ENCODE measurements around the gene FRMPD1.
A peak's percentile ranks its signal among the peaks of the same experiment; 100 is the strongest.

Gene FRMPD1

DNA sequence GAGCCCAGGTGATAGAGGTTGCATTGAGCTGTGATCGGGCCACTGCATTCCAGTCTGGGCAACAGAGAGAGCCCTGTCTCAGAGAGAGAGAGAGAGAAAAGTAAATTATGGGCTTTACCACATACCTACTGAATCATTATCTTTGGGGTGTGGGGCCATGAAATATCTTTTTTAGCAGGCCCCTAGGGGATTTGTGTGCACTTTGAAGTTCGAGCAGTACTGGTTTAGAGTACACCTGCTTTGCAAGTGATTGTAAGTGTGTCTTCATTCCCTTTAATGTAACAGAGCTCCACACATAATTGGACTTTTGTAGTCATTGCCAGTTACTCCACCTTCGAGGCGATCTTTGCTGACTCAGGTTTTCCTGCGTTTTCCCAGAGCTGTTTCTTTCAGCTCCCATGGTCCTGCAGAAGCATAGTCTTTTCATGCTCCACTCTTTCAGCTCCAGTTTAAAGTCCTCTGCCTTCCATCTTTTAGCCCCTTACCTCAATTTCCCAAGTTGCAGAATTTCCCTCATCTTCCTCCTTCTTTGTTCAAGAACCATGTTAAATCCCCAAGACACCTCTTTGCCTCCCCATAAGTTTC, 24.0 kb upstream of the FRMPD1 start:
- DNase-seq = peak; percentile 84

DNA sequence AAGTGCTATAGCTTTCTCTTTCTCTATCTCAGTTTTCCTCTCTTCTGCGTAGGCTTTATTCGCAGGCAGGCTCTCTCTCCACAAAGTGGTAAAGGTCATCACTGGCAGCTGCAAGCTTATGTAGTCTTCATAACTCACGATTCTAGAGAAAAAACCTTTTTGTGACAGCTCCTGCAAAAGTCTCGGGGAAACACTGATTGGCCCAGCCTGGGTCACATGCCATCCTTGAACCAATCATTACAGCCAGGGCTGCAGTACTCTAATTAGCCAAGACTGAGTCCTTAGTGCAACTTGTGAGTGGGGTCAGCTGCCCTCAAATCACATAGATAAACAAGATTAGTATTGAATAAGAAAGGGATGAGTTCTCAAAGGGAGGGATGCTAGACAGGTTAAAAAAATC, 18.3 kb upstream of the FRMPD1 start:
- no peak for DNase-seq

DNA sequence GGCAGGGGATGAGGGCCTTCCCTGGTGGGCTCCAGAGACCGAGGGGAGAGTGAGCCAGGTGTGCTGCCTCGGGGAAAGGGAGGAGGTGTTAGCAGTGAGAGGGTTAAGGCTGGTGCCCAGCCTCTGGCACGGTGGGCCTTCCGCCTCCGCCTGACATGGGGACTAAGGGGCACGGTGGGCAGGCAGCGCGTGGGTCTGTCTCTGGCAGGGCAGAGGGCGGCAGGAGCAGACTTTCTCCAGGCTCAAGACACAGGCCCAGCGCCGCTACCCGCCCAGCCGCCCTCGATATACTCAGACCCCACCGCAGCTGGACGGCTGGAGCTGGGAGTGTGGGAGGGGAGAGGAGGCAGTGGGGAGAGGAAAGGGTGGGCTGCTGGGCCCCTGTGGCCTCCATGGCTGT, 14.9 kb upstream of the FRMPD1 start:
- no peak for DNase-seq

DNA sequence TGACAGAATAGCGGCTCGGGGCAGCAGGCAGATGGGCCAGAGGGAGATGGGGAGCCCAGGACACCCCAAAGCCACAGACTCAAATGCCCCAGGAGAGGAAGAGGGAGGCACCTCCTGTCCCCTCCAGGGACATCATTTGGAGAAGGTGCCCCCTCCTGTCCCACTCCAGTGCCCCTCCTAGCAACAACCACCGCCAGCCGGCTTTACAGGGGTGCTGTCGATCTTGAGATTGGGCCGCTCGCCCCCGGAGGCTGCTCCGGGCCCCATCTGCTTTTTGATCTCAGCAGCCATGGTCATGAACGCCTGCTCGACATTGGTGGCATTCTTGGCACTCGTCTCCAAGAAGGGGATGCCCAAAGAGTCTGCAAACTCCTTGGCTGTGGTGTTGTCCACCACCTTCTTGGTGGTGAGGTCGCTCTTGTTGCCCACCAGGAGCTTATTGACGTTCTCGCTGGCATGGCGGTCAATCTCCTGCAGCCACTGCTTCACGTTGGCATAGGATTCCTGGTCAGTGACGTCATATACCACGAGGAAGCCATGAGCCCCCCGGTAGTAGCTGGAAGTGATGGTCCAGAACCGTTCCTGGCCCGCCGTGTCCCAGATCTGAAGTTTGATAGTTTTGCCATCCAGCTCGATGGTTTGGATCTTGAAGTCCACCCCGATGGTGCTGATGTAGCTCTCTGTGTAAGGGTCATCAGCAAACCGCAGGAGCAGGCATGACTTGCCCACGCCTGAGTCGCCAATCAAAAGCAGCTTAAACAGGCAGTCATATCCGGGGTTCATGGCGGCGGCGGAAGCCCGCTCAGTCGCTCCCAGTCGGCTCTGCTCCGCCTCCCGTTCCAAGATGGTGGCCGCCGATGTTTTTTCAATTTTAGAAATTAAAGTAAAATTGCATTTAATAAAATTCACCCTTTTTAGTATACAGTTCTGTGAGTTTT, 14.0 kb upstream of the FRMPD1 start:
- DNase-seq = no peak

DNA sequence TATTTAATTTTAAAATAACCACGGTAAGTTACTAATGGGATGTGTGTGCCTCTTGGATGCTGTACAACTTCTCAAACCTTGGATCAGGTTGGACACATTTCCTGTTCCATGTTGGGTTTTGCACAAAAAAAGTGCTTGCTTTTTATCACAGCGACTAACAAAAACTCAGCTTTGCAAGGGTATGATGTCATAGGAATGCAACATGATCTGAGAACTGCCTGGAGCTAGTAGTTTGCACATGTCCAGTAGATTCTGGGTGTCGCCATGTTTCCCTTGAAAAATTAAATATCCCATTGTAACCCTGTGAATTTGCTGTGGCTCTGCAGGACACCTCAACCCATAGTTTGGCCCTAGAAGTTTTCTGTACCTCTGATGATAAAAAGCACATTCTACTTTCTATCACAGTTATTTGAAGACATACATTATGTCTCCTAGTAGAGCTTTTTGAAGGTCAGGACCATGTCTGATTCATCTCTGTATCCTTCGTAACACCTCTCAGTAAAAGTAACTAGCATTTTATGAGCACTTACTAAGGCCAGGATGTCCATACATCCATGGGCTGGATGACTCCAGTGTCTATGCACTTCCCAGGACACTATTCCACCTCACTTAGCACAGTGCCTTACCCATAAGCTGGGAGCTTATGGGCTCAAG, 11.5 kb upstream of the FRMPD1 start:
- DNase-seq = no peak

DNA sequence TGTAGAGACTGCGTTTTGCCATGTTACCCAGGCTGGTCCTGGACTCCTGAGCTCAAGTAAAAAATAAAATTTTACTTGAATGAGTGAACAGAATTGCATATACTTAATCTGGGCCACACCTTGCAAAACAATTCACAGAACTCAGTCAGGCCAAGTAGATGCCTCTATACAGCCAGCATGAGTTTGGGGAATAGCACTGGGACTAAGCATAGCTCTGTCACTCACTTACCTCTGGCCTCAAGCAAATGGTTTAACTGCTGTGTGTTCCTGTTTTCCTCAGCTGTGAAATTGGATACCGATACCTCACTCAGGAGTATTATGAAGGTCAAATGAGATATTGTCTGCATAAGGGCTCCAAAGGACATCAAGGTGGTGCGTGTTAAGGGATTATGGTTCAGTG, 10.9 kb upstream of the FRMPD1 start:
- DNase-seq = no peak

DNA sequence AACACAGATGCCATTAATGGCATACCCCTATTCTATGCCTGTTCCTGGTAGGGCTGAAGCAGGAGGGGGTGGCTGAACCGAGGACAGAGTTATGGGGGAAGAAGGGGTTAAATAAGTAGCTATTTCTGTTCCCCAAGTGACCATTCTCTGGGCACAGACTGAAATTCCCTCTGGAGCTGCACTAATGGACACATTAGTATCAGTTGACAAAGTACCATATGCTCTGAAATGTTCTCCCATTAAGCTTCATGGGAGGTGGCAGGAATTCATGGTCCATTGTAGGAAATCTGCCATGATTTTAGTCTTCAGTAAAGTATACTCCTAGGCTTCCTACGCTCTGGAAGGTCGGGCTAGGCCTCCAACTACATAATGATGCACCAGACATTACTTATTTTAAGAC, 10.5 kb upstream of the FRMPD1 start:
- no peak for DNase-seq

DNA sequence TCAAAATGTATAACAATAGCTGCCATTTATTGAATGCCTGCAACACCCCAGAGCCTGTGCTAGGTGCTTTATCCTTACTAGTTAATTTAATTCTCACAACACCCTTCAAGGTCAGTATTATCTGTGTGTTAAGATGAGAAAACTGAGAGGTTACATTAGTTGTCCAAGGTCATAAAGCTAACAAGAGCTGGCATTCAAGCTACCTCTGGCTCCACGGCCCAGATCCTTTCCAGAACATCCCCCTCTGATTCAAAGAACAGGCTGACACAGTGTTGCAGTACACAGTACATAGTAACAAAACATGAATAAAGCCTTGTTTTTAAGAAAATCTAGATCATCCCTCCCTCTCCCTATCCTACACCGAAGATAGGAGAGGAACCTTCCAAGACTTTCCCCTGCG, 9.4 kb upstream of the FRMPD1 start:
- no peak for DNase-seq

DNA sequence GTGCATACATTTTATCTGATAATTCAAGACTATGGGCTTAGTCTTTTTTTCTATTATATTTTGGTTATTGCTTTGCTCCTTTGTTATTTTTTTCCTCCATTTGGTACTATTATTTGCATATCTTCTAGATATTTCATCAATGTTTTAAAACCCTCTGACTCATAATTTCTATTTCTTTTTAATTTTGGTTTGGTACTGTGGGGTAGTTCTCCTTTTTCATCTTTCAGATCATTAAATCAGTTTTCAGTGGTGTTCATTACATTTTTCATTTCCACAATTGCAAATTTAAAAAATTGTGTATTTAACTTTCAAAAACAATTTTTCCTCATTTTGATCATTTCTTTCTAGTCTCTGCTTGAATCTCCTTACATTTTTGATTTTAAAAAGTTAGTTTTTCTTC, 7.5 kb upstream of the FRMPD1 start:
- no peak for DNase-seq

DNA sequence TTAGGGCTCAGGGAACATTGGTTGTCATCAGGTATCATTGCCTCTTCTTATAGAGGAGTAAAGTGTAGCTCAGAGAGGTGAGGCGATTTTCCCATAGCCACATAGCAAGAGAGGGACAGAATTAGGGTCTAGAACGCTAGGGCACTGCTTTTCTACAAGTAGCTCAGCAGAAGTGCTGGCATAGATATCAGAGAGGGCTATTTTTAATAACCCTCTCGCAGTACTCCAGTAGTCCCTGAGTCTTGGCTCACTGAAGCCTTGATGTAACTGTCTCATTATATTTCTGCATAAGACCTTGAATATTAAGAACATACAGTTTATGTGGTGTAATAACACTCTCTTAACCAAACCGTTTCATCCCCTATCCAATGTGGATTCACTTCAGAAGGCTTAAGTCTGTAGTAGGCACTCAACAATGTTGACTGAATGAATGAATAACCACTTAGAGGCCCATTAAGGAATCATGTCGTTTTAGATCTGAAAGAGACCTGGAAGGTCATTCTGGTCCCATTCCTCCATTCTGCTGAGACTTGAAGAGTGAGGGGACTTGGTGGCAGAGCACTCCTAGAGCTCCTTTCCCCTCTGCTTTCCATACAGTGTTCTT, 4.7 kb upstream of the FRMPD1 start:
- no peak for DNase-seq

DNA sequence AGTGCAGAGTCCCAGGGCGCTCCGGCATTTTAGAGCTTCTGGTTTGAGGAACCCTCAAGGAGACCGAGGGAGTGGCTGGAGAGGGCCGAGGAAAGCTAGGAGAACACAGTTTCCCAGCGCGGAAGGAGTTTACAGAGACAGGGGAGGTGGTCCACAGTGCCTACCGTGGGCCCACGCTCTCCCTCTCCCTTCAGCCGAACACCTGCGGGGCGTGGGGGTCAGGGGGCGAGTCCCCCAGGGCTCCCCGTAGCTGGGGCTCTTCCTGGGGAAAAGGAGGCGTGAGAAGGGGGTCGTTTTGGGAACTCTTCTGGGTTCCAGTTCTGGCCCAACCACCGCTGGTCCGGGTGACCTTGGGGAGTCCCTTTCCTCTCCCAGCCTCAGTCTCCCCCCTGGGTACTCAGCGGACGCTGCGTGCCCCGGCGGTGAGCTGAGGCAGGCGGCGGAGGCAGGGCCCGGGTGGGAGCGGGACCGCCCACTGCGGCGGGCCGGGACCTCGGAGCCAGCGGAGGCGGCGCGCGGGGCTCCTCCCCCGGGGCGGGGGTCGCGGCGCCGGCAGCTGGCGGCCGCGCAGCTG, 368 bp upstream of the FRMPD1 start:
- peak; percentile 43 for DNase-seq

DNA sequence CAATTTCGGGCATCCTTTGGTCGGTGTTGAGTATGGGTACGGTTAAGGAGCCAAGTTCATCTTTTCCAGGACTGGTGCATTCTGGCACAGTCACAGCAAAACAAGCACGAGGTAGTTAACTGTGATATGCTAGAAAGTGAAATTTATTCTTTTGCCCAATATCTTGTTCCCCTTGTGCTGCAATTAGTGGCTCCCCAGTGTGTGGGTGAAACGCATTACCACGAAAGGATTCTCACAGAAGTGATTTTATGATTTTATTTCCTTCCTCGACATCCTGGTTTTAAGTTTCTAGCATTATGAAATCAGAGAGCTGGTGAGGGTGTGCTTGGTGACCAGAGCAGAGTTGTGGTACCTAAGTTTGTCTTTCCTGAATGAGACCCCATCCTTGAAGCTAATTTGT, 1.5 kb downstream of the FRMPD1 start:
- DNase-seq = peak; percentile 12

DNA sequence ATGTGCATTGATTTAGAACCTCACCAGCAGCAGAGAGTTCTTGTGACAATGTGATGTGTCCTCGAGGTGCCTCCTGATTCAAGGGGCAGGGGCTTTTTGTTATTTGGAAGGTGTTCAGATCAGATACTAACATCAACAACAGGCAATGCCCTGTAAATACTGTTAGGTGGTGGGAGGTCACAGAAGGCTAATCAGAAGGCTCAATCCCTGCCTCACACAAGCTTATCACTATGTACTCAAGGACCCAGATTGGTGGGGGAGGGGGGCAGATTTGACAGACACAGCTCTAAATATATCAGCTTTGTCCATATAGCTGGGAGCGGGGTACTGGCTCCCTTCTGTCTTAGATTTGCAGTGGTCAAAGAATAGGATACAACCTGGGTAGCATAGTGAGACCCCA, 2.6 kb downstream of the FRMPD1 start:
- peak; percentile 7 for DNase-seq

DNA sequence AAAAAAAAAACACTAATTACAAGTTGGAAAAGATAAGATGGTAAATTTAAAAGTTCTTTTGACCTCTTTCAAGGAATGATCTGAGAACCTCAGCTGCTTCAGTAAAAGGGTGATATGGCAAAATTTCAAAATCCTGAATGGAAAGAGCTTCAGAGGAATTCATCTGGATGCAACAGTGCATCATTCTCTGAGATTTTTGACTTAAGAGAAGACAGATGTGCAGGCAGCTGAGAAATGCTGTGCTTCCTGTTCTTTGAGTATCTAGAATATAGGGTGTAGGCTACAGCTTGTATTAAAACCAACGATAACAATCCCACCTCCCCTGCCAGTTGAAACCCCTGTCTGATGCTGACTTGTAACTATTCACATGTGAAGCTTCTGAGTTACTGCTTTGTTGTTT, 6.2 kb downstream of the FRMPD1 start:
- DNase-seq = peak; percentile 11

DNA sequence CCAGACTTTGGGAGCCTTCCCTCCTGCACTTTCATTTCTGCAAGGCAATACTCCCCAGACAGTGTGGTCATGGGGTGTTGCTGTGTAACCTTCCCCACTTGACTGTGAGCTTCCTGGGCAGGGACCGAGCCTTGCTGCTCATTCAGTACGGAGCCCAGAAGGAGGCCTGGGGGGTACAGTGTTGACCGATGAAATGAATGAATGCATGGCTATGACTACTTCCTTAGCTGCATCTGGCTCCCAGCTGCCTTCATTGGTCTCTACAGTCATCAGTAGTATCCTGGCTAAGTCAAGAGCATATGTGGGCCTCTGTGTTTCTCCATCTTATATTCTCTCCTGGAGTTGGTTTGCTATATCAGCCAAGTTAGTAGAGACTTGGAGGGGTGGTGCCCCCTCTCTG, 9.9 kb downstream of the FRMPD1 start:
- DNase-seq = peak; percentile 25

DNA sequence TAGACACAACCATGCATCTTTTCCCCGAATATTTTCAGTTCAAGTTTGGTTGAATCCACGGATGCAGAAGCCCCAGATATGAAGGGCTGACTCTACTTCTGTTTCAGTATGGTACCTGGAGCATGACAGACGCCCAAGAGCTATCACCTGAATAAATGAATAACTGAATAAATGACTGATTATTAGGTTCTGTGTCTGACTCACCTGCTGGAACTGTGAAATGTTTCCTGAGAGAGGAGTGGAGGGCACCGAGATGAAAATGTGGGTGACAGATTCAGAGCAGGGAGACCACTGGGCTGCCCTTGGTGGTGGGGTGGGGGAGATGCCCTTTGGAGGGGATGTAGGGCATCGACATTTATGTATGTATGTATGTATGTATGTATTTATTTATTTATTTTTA, 13.2 kb downstream of the FRMPD1 start:
- DNase-seq = no peak

DNA sequence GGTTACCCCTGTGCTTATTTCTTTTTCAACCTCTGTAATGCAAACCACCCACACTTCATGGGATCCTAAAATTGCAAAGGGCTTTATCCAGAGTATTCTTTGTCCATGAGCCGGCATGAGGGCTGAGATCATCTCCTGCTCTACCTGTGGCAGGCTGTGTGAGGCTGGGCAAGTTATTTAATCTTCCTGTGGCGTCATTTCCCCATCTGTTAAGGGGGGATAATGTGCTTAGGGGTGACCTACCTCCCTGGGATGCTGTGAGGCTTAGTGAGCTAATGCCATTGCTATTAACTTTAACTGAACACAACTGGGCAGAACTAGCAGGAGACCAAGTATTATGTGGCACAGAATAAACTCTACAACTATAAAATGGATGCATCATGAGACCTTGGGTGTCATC, 17.0 kb downstream of the FRMPD1 start:
- no peak for DNase-seq

DNA sequence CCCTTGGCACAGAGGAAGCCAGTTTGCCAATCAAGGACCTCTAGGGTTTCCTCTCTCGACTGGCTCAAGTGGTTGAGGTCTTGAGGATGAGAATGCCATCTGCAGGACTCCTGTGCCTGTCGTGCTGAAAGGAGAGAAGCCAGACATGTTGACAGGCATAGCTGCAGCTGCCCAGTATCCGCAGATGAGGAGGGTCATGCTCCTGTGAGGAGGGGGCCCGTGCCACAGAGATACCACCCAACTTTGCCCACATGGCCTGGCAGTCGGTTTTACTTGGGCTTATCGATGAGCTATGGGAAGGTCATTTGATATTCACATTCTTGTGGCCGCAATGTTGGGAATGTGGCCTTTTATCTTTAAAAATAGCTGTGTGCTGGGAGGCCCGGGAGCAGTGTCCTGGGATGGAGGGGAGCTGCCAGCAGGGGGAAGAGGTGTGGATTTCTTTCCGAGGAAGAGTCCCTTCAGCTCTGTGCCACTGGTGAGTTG, 17.4 kb downstream of the FRMPD1 start:
- peak; percentile 67 for DNase-seq

DNA sequence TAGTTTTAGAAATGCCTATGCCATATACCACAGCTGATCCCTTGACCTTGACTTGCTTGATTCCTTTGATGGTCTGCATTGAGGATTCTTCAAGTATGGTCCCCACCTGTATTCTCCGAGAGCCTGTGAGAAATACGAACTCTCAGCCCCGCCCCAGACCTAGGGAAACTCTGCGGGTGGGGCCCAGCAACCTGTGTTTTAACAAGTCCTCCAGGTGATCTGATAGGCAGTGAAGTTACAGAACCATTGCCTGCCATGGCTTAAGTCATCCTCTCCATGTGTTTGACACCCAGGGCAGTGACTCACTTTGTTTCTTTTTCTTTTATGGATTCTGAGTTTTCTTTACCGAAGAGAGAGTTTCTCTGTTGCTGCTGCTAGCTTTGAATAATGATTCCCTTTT, 18.5 kb downstream of the FRMPD1 start:
- no peak for DNase-seq

DNA sequence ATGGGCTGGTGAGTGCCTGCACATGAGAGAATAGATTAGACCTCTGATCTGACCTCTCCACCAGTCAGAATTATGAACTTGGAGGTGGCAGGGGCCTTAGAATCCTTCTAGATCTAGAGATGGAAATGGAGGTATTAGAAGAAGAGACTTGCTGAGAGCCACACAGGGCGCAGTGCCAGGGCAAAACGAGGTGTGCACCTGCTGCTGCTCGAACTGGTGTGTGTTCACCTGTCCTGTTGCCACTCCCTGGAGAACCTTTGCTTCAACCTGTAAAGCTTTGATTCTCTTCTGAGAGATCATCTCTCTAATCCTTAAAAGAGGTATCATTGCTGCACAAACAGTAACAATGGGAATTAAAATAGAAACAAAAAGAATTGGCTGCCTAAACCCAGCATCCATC, 24.9 kb downstream of the FRMPD1 start:
- DNase-seq = no peak

DNA sequence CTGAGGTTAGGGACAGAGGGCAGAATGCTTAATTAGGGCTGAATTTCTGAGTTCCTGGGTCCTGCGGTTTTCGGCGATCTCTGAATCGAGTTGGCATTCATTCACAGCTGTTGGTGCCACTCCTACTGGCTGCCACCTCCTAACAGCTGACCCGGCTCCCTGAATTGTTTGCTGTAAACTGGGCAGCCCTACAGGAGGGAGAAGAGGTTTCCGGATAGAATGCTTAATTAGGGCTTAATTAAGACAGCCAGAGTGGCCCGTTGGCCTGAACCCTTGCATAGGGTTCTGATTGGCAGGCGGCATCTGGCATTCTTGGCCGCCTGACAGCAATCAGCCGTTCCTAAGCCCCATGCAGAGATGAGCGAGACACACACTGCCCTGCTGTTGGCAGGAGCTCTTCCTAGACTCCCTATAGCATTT, 25.7 kb downstream of the FRMPD1 start:
- DNase-seq = no peak

DNA sequence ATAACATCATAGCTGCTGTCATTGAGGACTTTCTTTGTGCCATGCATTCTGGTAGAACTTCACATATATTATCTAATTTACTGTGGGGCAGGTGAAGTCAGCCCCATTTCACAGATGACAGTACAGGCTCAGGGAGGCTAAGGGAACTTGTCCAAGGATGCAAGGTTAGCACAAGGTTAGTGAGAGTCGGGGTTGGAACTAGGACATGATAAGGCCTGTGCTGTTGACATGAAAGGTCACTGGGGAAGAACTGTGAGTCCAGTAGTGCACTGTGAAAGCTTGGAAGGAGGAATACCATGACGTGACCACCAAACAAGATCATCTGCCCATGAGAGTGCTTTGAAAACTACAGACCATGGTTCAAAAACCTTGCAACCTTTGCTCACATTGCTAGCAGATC, 26.7 kb downstream of the FRMPD1 start:
- DNase-seq = no peak

DNA sequence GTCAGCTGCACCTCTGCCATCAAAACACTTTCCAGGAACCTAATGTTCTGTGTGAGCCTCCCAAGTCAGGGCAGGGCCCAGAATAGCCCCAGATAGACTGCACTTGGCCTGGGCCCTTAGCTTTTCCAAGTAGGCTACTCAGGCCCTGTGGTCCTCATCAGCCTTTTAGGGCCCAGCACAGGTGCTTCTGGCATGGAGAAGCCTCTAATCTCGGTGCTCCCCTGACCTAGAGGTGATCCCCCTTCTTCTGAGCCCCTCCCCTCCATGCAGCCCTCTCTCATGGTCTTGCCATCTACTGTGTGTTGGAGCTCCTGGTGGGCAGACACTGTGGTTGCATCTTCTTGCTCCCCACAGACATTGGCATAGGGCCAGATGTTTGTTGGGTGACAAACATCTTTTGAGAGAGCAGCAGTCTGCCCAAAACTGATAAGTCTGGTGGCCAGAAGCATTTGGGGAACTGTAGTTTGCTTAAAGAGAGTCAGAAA, 28.1 kb downstream of the FRMPD1 start:
- no peak for DNase-seq

Data from islet precursor cell (in vitro differentiated cells).